Measurements from ENCODE around the gene ADAMTS10. TPM values are rescaled to one million over a fixed set of nuclear protein-coding genes. Genes with fewer than 3 reads are reported as not detected.
A peak's percentile ranks its signal among the peaks of the same experiment; 100 is the strongest.

ADAMTS10 gene
- total RNA-seq, 3 donors from 2014 or later (not counting 1 experiment from before 2014, with no cell fraction given) = 159 to 286 (median 203) TPM

GRCh38 chr19:8585894-8586750 is 24.4 kb downstream of the ADAMTS10 start:
- H3K4me1 Mint-ChIP-seq = no peaks in the 10 kb centered on the region
- no peak overlapping the region for H3K27ac ChIP-seq (ENCODE audit: low read length)
- H3K27me3 ChIP-seq (ENCODE audit: control insufficient read depth, insufficient read depth, low read length) = no peaks in the 10 kb centered on the region
- no peaks in the 10 kb centered on the region for H3K36me3 Mint-ChIP-seq
- peaks cover 2% of the 10 kb centered on the region for H3K36me3 ChIP-seq (ENCODE audit: control insufficient read depth, insufficient read depth, low read length)
- H3K9me3 ChIP-seq (ENCODE audit: control insufficient read depth, insufficient read depth, low read length) = no peaks in the 10 kb centered on the region
- H3K4me3 Mint-ChIP-seq = no peak overlapping the region
- no peak for TF ChIP-seq CTCF (IDR thresholded peaks at IDR 0.05)
- H3K4me1 ChIP-seq (ENCODE audit: control insufficient read depth, insufficient read depth, low read length) = peaks cover 2% of the 10 kb centered on the region
- no peak overlapping the region for H3K27ac Mint-ChIP-seq
- ATAC-seq = peak in 2 of 3 donors; percentile 46 to 48
- no peaks in the 10 kb centered on the region for H3K27me3 Mint-ChIP-seq (ENCODE audit: low read depth in 2 of 2)
- 92% methylated on average over 34 of the region's 34 CpGs for WGBS (ENCODE audit: insufficient coverage)
- H3K9me3 Mint-ChIP-seq = no peaks in the 10 kb centered on the region
- DNase-seq = peak in 1 of 2 donors; percentile 74
- no peak overlapping the region for H3K4me3 ChIP-seq (ENCODE audit: low read length)
- intact Hi-C loops (cut with micrococcal nuclease) = no loop called here

DNA sequence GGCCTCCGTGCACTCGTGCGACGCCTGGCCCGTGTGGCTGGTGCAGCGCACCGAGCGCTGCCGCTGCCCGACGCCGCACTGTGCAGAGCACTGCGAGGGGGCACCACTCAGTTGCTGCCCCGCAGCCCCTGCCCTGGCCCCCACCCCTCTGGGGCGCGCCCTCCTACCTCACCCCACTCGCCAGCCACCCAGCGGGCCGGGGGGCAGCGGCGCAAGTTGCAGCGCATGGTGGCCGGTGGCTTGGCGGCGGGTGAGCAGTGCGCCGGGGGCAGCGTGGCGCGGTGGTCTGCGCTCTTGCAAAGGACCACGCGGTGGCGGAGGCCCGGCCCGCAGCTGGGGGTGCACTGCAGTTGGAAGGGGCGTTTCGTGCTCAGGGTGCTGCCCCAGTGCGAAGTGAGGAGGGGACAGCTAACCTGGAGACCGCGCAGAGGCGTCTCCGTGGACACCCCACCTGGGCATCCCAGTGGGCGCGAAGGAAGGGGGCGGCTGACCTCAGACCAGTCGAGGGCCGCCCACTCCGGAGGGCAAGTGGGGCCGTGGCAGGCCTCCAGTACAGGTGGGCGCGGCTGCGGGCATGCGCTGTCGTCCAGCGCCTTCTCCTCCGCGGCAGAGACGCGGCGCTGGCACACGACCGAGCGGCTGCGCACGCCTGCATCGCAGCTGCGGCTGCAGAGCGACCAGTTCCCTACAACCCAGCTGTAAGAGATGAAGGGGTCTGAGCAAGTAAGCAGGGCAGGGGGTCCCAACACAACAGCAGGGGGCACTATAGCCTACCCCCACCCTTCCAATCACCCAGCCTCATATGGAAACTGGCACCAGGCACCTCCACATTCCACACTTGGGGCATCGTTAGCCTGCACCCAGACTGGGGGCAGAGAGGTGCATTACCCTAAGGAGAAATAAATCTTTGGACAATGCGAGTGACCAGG is 25.3 kb downstream of the ADAMTS10 start:
- H3K27me3 Mint-ChIP-seq (ENCODE audit: low read depth in 2 of 2) = no peaks in the 10 kb centered on the region
- 96% methylated on average over 71 of the region's 71 CpGs for WGBS (ENCODE audit: insufficient coverage)
- no peaks in the 10 kb centered on the region for H3K4me1 Mint-ChIP-seq
- H3K27ac ChIP-seq (ENCODE audit: low read length) = no peak overlapping the region
- H3K36me3 Mint-ChIP-seq = no peaks in the 10 kb centered on the region
- no peaks in the 10 kb centered on the region for H3K9me3 ChIP-seq (ENCODE audit: control insufficient read depth, insufficient read depth, low read length)
- DNase-seq (no peak), ATAC-seq (no peak)
- H3K36me3 ChIP-seq (ENCODE audit: control insufficient read depth, insufficient read depth, low read length) = peaks cover 2% of the 10 kb centered on the region
- peaks cover 11% of the 10 kb centered on the region for H3K4me1 ChIP-seq (ENCODE audit: control insufficient read depth, insufficient read depth, low read length)
- H3K9me3 Mint-ChIP-seq = no peaks in the 10 kb centered on the region
- no peak overlapping the region for H3K4me3 Mint-ChIP-seq
- no peaks in the 10 kb centered on the region for H3K27me3 ChIP-seq (ENCODE audit: control insufficient read depth, insufficient read depth, low read length)
- intact Hi-C loops (cut with micrococcal nuclease) = loop anchor here (5.0 kb wide), 2 partner anchors 32 to 233 kb away; no protein-coding TSS in a partner anchor
- H3K4me3 ChIP-seq (ENCODE audit: low read length) = no peak overlapping the region
- H3K27ac Mint-ChIP-seq = no peak overlapping the region
- TF ChIP-seq CTCF (IDR thresholded peaks at IDR 0.05) = no peak

DNA sequence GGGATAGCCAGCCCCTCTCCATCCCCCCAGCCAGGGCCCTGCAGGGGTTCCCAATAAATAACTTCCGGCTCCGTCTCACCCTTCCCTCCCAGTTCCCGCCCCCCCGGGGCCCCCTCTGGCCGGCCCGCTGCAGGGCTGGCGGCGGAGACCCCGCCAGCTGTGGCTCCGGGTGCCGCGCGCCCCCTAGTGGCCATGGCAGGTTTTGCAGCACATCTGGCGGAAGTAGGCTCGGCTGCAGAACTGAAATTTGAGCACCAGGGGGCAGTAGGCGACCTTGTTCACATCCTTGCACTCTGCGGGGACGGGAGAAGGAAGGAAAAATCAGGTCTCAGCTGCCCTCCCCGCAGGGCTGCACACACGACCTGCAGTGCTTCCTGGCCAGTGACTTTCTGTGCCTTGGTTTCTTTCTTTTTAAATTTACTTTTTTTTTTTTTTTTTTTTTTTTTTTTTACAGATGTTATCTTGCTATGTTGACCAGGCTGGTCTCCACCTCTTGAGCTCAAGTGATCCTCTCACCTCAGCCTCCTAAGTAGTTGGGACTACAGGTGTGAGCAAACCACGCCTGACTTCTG is 29.7 kb downstream of the ADAMTS10 start:
- H3K27ac ChIP-seq (ENCODE audit: low read length) = no peak overlapping the region
- intact Hi-C loops (cut with micrococcal nuclease) = loop anchor here (1.0 to 5.0 kb wide), 4 partner anchors 37 to 228 kb away; no protein-coding TSS in a partner anchor

More for the DNA sequence above, 29.7 kb downstream of the ADAMTS10 start:
- Mint-ChIP-seq H3K4me3 (peak overlapping the region; percentile 9), H3K36me3 (no peaks in the 10 kb centered on the region), H3K4me1 (peaks cover 20 to 32% of the 10 kb centered on the region in 2 donors), H3K9me3 (no peaks in the 10 kb centered on the region), H3K27me3 (ENCODE audit: low read depth in 2 of 2) (no peaks in the 10 kb centered on the region), H3K27ac (no peak overlapping the region)
- H3K4me1 ChIP-seq (ENCODE audit: control insufficient read depth, insufficient read depth, low read length) = peaks cover 42% of the 10 kb centered on the region
- under 1% methylated on average over 18 of the region's 21 CpGs for WGBS (ENCODE audit: insufficient coverage)
- no peaks in the 10 kb centered on the region for H3K36me3 ChIP-seq (ENCODE audit: control insufficient read depth, insufficient read depth, low read length)
- DNase-seq = peak; percentile 90 to 93
- no peaks in the 10 kb centered on the region for H3K27me3 ChIP-seq (ENCODE audit: control insufficient read depth, insufficient read depth, low read length)
- no peaks in the 10 kb centered on the region for H3K9me3 ChIP-seq (ENCODE audit: control insufficient read depth, insufficient read depth, low read length)
- peak; percentile 72 to 89 (median 77) for ATAC-seq
- peak; percentile 100 for TF ChIP-seq CTCF (IDR thresholded peaks at IDR 0.05)
- H3K4me3 ChIP-seq (ENCODE audit: low read length) = no peak overlapping the region

Data from natural killer cell (primary cell).